ENCODE measurements around the gene KLK2. TPM values are rescaled to one million over a fixed set of nuclear protein-coding genes. Genes with fewer than 3 reads are reported as not detected.

Gene KLK2
- total RNA-seq, 6 experiments from 2014 or later: not detected

- H3K9me3 Mint-ChIP-seq: no peaks in the 10 kb centered on the region; the same call in 1 of the 2 replicates
- H3K4me3 Mint-ChIP-seq: no peak overlapping the region
- no peaks in the 10 kb centered on the region for H3K4me1 Mint-ChIP-seq (ENCODE audit: low read depth)
- TF ChIP-seq, protein P1, sequence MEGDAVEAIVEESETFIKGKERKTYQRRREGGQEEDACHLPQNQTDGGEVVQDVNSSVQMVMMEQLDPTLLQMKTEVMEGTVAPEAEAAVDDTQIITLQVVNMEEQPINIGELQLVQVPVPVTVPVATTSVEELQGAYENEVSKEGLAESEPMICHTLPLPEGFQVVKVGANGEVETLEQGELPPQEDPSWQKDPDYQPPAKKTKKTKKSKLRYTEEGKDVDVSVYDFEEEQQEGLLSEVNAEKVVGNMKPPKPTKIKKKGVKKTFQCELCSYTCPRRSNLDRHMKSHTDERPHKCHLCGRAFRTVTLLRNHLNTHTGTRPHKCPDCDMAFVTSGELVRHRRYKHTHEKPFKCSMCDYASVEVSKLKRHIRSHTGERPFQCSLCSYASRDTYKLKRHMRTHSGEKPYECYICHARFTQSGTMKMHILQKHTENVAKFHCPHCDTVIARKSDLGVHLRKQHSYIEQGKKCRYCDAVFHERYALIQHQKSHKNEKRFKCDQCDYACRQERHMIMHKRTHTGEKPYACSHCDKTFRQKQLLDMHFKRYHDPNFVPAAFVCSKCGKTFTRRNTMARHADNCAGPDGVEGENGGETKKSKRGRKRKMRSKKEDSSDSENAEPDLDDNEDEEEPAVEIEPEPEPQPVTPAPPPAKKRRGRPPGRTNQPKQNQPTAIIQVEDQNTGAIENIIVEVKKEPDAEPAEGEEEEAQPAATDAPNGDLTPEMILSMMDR (IDR thresholded peaks at IDR 0.05): no peak
- no peak overlapping the region for H3K27ac Mint-ChIP-seq
- DNase-seq: no peak
- no peaks in the 10 kb centered on the region for H3K36me3 Mint-ChIP-seq (ENCODE audit: low read depth)
- H3K27me3 Mint-ChIP-seq (ENCODE audit: insufficient read depth): peaks cover 9% of the 10 kb centered on the region
These were observed 8.9 kb downstream of the KLK2 start for GRCh38 chr19:50882188-50882587.

- no peak for DNase-seq
- no peaks in the 10 kb centered on the region for H3K36me3 Mint-ChIP-seq (ENCODE audit: low read depth)
- H3K4me3 Mint-ChIP-seq: no peak overlapping the region
- peaks cover 7% of the 10 kb centered on the region for H3K27me3 Mint-ChIP-seq (ENCODE audit: insufficient read depth)
- H3K27ac Mint-ChIP-seq: no peak overlapping the region
- peaks cover 7% of the 10 kb centered on the region for H3K4me1 Mint-ChIP-seq (ENCODE audit: low read depth)
- TF ChIP-seq, protein P1 (IDR thresholded peaks at IDR 0.05): no peak
- H3K9me3 Mint-ChIP-seq: peaks cover 9% of the 10 kb centered on the region; the same call in 1 of the 2 replicates
These were observed 16.4 kb downstream of the KLK2 start for GRCh38 chr19:50889638-50890037.

DNA sequence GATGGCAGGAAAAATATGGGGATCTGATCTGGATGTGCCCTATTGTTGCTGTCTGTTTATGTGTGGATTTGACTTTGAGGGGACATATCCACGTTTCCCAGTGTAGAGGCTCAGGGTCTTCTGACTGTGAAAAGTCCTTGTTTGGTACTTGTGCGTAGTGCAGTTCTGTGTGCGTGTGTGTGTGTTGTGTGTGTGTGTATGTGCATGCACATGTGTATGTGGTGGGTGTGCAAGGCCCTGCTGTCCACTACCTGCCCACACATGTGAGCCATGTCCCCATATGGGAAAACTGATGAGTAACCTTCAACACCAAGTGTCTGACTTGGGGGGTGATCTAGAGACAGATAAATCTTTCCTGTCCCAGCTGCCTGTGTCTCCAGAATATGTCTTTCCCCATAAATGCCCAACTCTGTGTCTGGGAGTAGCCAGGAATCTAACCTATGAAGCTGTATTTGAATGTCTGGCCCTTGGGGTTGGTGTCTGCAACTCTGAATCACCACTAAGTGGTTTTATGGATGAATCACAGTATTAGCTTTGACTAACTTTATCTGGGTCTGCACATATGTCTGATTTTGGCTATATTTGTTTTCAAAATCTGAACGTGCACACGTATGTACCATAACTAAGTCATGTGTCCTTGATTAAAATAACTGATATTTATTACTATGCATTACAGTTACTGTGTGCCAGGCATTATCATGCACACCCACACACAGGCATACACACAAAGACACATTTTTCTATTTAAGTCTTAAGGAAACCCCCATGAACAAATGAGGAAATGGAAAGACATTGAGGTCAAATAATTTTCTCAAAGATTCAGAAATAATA, 17.4 kb downstream of the KLK2 start:
- TF ChIP-seq, protein P1 (IDR thresholded peaks at IDR 0.05): no peak
- peaks cover 9% of the 10 kb centered on the region; the same call in 1 of the 2 replicates for H3K9me3 Mint-ChIP-seq
- peak; percentile 28 for DNase-seq
- H3K4me3 Mint-ChIP-seq: no peak overlapping the region
- no peak overlapping the region for H3K27ac Mint-ChIP-seq
- peaks cover 12% of the 10 kb centered on the region for H3K27me3 Mint-ChIP-seq (ENCODE audit: insufficient read depth)
- peaks cover 7% of the 10 kb centered on the region for H3K4me1 Mint-ChIP-seq (ENCODE audit: low read depth)
- no peaks in the 10 kb centered on the region for H3K36me3 Mint-ChIP-seq (ENCODE audit: low read depth)

DNA sequence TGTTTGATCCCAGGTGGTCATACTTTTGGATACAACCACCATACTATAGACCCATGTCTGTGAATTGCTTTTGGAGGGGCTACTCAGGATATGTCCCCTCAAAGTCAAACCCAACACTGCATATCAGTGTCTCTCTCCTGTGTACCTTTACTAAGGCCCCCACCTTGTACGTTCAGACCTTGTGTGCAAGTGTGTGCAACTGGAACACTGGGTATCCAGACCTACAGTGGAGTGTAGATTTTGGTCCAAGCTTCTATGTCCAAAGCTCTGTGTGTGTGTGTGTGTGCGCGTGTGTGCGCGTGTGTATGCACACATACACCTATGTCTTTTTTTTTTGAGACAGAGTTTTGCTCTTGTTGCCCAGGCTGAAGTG, 18.0 kb downstream of the KLK2 start:
- Mint-ChIP-seq H3K27me3 (ENCODE audit: insufficient read depth) (peaks cover 12% of the 10 kb centered on the region), H3K4me3 (no peak overlapping the region), H3K4me1 (ENCODE audit: low read depth) (peaks cover 7% of the 10 kb centered on the region), H3K27ac (no peak overlapping the region), H3K36me3 (ENCODE audit: low read depth) (no peaks in the 10 kb centered on the region), H3K9me3 (peaks cover 9% of the 10 kb centered on the region; the same call in 1 of the 2 replicates)
- DNase-seq: no peak
- TF ChIP-seq, protein P1 (IDR thresholded peaks at IDR 0.05): no peak

- H3K27me3 Mint-ChIP-seq (ENCODE audit: insufficient read depth): peaks cover 6% of the 10 kb centered on the region
- H3K9me3 Mint-ChIP-seq: peaks cover 9% of the 10 kb centered on the region; the same call in 1 of the 2 replicates
- no peaks in the 10 kb centered on the region for H3K36me3 Mint-ChIP-seq (ENCODE audit: low read depth)
- H3K4me1 Mint-ChIP-seq (ENCODE audit: low read depth): peaks cover 7% of the 10 kb centered on the region
- H3K27ac Mint-ChIP-seq: no peak overlapping the region
- no peak overlapping the region for H3K4me3 Mint-ChIP-seq
- DNase-seq: no peak
- TF ChIP-seq, protein P1 (IDR thresholded peaks at IDR 0.05): peak; percentile 28; the same call in 1 of the 2 replicates
These were observed 20.0 kb downstream of the KLK2 start for GRCh38 chr19:50893047-50893736.
